Fibroblast of skin of left quadriceps (primary cell): Measurements from ENCODE around the gene IL1RAPL2.
"Not testable (repeated sequence)": the region's sequence is repeated elsewhere in the genome, so short reads cannot be mapped to it uniquely, and the experiment has no call there.

Experiments
- DNase-seq, 2 experiments: peaks; one replicate each; pipeline ENCODE4 v3.0.0-alpha.2; 2013; ENCODE audit warnings: low read depth in 2 of 2

Gene IL1RAPL2

GRCh38 chrX:105796877-105797276 is 1230.9 kb downstream of the IL1RAPL2 start:
- not testable (repeated sequence) for DNase-seq

DNA sequence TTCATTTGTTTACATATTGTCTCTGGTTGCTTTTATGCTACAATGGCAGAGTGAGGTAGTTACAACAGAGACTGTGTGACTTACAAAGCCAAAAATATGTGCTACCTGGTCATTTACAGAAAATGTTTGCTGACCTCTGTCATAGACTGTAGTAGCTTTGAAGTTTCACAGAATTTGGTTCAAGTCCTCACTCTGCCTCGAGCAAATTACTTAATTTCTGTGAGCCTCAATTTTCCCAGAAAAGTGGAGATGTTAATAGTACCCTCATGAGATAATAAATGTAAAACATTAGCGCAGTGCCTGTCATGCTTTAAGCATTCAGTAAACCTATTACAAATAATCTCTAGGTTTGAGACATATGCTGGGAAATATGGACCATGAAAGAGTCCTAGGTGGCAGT is 1237.9 kb downstream of the IL1RAPL2 start:
- no peak for DNase-seq

- DNase-seq = not testable (repeated sequence)
Measured at GRCh38 chrX:105805655-105806054, 1239.7 kb downstream of the IL1RAPL2 start.

DNA sequence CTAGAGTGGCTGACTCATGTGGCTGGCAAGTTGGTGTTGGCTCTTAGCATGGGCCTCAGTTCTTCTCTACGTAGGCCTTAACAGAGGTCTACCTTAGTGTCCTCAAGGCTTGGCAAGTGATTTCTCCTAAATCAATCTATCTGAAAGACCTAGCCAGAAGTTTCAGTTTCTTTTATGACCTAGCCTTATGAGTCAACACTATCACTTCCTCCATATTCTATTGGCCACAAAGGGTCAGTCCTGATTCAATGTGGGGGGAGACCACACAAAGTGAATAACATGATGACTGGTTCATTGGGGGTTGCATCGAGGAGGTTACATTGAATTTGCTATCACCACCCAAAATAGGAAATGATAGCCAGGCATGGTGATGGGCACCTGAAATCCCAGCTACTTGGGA is 1250.5 kb downstream of the IL1RAPL2 start:
- DNase-seq = no peak
